ENCODE results near the gene SV2C.
"Not testable (repeated sequence)": the region's sequence is repeated elsewhere in the genome, so short reads cannot be mapped to it uniquely, and the experiment has no call there.

The SV2C gene

DNA sequence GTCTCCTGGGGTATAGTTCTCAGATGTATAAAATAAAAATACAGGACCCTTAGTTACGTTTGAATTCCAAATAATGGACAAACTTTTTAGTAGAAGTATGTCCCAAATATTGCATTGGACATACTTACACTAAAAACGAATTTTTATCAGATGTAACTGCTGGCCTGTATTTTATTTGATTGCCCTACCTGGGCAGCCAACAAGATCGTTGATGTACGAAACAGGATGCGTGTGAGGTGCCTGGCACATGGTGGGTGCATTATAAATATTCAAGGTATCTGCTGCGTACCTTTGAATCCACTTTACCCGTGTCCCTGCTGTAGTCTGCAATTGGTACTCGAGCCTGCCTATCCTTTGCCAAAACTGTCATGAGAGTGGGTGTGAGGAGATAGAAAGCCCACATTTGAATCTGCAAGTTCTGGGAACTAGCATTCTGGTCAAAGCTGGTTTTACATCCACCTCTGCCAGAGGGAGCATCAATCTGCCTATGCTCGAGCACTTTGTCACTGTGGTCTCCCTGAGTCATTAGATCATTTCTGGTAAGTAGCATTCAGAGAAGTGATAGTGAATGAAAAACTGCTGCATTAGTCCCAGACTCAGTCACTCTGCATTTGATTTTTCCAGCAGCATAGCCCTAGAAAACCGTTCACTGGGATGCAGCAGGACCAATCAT is 186.2 kb downstream of the SV2C start:
- DNase-seq: no peak

GRCh38 chr5:76269932-76270610 is 186.9 kb downstream of the SV2C start:
- no peak for DNase-seq

GRCh38 chr5:76271836-76272235 is 188.7 kb downstream of the SV2C start:
- no peak for DNase-seq

DNA sequence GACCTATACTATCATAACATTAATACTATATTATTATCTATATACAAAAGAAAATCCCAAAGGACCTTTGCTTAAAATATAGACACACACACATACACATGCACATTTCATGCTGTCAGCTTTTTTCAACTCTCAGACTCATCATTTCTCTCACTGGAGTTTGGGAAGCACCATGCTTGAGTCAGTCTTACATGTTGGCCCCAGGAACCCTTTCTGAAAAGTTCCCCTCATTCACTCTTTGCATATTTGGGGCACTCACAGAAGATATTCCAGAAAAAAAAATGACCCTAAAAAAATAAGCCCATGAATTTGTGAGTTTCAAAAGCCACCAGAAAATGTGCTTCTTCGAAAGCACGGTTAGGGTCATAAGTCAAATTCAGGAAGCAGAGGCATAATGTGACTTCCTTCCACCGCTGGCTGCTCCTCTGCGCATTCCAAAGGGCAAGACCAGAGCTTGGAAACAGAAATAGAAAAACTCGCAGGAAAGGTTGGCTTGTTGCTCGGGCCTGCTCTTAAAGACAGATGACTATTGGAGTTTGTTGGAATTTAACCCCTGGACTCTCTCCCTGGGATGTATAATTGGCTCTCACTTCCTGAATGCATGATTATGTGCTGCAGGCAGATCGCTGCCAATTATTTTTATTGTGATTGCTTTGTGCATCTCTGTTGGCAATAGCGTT is 190.2 kb downstream of the SV2C start:
- no peak for DNase-seq

DNA sequence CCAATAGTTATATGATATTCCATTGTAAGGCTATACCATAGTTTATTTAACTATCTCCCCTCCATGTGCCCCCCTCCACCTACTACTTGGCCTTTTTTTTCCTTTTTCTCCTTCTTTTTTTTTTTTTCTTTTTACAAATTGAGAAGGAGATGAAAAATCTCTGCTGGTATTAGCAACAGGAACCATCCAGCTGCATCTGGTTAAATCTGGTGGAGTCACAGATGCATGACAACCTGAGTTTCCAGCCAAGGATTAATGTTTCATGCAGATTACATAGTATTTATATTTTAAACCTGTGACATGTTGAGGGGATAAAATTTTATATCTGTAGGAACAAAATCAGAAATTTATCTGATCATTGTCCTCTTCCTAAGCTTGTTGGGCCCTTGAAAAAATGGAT is 191.4 kb downstream of the SV2C start:
- DNase-seq: no peak

- DNase-seq: no peak
These were observed 194.6 kb downstream of the SV2C start for GRCh38 chr5:76277736-76278135.

GRCh38 chr5:76278261-76278789 is 195.1 kb downstream of the SV2C start:
- no peak for DNase-seq

- DNase-seq: no peak
These were observed 197.3 kb downstream of the SV2C start for GRCh38 chr5:76280494-76280893.

GRCh38 chr5:76283670-76284069 is 200.5 kb downstream of the SV2C start:
- DNase-seq: no peak

DNA sequence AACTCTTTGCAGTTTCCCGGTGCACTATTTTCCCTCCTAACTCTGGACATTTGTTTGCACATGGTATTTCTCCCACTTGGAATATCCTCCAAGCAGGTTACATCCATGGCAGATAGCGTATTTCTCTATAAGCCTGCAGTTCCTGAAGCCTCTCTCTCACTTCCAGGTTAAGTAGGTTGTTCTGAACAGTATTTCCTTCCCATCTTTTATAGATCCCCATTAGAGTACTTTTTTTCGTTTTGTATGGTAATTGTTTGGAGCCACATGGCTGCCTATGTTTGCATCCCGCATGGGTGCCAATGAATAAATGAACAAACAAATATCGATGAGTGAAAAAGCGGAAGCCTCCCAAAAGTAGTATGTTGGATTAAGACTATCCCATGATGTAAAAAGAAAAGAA is 206.5 kb downstream of the SV2C start:
- no peak for DNase-seq

- DNase-seq: no peak
These were observed 207.2 kb downstream of the SV2C start for GRCh38 chr5:76290321-76290757.

GRCh38 chr5:76291305-76292077 is 208.3 kb downstream of the SV2C start:
- DNase-seq: no peak

- DNase-seq: no peak
These were observed 209.6 kb downstream of the SV2C start for GRCh38 chr5:76292620-76293322.

DNA sequence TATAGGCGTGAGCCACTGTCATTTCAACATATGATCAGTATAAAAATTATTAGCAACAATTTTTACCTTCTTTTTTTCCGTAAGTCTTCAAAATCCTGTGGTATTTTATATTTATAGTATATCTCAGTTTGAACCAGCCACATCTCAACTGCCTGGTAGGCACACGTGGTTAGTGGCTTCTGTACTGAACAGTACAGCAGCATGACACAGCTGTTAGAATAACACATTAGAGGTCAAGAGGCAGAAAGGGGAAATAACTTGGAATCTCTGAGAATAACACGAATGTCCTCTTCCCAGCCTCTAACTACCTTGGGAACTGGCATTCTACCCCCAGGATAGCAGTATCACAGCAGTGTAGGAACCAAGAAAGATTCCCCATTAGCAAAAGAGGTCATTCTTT is 211.4 kb downstream of the SV2C start:
- DNase-seq: no peak

- no peak for DNase-seq
These were observed 215.7 kb downstream of the SV2C start for GRCh38 chr5:76298852-76299251.

- DNase-seq: no peak
These were observed 216.4 kb downstream of the SV2C start for GRCh38 chr5:76299592-76299991.

DNA sequence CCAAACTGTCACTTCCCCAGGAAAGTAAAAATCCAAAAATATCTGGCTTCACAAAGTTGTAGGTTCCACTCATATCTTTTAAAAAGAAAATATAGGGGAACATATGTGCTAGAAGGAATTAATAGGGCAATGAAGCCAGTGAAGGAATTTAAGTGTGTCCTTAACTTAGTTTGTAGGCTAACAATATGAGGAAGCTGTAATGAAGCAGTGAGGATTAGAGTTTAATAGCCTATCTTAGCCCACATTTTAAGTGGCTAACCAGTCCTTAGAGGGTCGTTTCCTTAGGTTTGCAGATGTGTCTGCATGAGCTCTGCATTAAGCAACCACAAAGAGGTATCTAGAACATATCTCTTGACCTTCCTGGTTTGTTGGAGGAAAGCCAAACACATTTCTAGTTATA is 218.7 kb downstream of the SV2C start:
- DNase-seq: not testable (repeated sequence)

DNA sequence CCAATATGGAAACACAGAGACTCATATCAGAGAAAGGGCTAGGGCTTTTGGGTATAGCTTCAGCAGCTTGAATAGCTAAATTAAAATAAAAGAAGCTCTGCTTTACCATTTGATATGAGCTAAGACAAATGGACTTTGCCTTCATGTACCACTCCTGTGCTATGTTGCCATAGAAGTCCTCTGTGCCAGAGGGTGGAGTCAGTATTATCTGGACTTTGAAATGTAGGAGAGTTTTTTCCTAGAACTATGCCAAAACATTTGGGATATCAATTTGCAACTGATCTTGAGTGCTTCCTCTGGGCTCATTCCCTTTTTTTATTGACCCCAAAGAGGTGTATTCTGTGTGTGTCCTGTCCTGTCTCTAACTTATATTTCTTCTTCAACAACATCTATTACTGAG is 219.5 kb downstream of the SV2C start:
- not testable (repeated sequence) for DNase-seq

- DNase-seq: no peak
These were observed 220.7 kb downstream of the SV2C start for GRCh38 chr5:76303921-76304320.

- DNase-seq: no peak
These were observed 222.1 kb downstream of the SV2C start for GRCh38 chr5:76305269-76305668.

DNA sequence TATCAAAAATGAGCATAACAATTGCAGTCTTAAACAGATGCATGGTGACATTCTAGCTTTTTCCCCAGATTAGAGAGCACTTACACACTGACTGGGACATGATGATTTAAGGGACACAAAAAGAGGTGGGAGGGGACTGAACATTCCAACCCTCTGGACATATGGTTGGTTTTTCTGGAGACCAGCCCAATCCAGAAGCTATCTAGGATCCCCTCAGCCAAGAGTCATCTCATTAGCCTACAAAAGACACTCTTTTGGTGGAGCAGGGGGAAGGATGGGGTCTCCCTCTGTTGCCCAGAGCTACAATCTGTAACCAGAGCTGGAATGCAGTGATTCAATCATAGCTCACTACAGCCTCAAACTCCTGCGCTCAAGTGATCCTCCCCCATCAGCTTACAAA is 222.6 kb downstream of the SV2C start:
- DNase-seq: no peak

- no peak for DNase-seq
These were observed 227.0 kb downstream of the SV2C start for GRCh38 chr5:76310208-76310607.

GRCh38 chr5:76312783-76313182 is 229.6 kb downstream of the SV2C start:
- DNase-seq: no peak

Data from NCI-H2227 treated with DMSO at 0.1 percent for 48 hours (cell line).